Stimulated activated CD4-positive, alpha-beta T cell treated with anti-CD3 and anti-CD28 coated beads, Interleukin-4, amount 100 ng/mL, for 24 hours (primary cell): ENCODE data around the gene NEFH.
A peak's percentile ranks its signal among the peaks of the same experiment; 100 is the strongest.
"Not testable (repeated sequence)": the region's sequence is repeated elsewhere in the genome, so short reads cannot be mapped to it uniquely, and the experiment has no call there.

Experiments
- DNase-seq: peaks from one replicate; pipeline ENCODE4 v3.0.0-alpha.2; 2020

Gene NEFH

DNA sequence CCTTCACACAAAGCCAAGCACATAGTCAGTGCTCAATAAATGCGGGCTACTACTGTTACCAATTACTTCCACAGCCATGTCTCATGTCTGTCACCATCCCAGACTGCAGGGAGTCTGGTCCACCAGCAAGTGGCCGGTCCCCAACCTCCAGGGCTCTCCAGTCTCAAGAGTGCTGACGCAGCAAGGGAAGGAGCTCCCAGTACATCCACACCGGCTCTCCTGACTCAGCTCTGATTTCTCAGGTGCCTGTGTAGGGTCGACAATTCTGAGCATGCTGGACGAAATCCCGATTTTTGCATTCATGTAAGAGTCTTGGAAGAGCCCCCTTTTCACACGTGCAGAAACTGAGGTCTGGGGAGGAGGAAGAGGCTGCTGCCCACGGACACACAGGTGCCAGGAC is 10.3 kb upstream of the NEFH start:
- no peak for DNase-seq

DNA sequence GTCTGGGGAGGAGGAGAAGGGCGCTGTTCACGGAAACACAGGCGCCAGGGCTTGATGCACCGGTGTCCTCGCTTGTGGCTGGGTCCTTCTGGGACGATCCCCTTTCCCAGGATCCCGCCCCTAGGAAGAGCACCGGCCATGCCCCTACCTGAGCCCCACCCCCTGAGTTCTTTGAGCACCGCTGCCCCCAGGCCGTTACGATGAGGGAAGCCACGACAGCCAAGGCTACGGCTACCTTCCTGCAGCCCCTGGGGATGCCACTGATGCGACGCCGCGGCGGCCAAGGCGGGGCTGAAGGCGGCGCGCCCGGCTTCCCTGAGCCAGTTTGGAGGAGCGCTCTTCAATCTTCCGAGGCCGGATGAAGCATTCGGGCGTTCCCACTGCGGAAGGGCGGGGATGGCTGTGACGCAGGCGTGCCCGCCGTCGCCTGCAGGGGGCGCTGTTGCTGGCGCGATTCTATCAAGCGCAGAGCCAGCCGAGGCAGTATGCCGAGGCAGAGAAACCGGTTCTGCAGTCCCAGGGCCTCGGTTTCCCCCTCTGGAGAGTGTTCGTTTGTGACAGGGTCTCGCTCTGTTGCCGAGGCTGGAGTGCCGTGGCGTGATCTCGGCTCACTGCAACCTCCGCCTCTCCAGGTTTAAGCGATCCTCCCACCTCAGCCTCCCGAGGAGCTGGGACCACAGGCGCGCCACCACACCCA is 9.7 kb upstream of the NEFH start:
- peak; percentile 80 for DNase-seq

DNA sequence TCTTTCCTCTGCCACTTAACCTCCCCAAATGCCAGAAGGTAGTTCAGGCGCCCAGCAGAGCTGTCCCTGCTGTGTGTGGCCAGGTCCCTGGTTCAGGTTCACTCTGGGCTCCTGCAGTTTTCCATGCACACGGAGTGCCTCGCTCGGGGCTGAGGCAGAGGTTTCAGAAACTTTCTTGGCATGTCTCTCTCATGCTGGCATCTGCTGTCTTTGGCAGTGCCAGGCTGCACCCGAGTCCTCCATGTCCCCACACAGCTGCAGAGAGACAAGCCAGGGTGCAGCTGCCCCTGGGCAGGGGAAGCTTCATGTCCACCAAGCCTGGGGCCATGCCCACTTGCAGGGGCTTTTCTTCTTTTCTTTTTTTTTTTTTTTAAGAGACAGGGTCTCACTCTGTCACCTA is 7.0 kb upstream of the NEFH start:
- DNase-seq, result no peak

DNA sequence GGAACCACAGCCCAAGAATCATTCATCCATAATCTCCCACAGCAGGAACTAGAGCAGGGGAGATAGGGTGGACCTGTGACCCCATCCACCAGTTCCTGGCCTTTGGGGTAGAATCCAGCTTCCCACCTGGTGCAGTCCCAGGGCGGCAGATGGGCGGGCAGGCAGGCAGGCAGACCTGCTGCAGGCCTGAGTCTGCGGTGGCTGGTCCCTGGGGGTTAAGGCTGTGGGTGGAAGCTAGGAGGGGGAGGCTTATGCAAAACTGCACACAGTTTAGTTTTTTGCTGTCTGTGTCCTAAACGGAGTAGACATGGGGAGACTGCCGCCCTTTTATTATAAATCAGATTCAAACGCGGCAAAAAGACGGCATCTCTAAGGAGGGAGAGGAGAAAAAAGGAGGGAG is 4.5 kb upstream of the NEFH start:
- DNase-seq, result no peak

DNA sequence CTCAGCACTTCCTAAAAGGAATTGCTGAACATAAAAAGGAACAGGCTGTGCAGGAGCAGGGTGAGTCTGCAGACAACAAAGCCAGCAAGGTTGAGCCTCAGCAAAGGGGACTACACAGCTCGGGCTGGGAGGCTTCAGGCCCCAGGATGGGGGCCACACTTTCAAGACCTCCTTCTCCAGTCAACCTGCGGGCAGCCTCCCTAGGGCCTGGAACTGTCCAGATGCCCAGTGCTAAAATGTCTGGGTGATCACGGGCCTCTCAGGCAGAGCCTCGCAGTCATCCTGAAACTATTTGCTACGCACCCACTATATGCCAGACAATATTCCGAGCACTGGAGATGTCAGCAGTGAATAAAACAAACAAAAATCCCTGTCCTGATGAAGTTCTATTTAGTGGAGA is 3.9 kb upstream of the NEFH start:
- no peak for DNase-seq

DNA sequence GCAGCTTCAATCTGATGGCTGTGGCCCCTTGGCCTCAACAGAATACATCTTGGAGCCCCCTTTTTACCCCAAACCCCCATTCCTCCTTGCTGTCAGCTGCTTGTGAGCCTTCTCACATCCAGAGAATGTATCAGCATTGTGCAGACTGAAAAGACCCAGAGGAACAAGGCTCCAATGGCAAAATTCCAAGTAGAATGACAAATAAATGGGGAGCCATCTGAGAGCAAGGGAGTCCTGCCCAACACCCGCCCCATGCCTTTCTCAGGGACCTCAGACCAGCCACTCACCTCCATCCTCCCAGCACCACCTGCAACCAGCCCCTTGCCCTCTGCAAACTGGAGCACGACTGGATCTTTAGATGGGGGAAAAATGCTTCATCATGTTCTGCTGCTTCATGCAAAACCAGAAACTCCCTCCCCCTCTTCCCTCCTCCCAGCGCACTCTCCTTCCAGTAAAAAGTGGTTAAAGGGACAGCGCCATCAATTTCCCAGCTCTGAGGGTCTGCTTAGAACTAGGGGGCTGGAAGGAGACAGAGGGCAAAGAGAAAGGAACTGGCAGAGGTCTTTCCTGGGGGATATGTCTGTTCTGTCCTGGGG is 2.2 kb upstream of the NEFH start:
- DNase-seq, result no peak

DNA sequence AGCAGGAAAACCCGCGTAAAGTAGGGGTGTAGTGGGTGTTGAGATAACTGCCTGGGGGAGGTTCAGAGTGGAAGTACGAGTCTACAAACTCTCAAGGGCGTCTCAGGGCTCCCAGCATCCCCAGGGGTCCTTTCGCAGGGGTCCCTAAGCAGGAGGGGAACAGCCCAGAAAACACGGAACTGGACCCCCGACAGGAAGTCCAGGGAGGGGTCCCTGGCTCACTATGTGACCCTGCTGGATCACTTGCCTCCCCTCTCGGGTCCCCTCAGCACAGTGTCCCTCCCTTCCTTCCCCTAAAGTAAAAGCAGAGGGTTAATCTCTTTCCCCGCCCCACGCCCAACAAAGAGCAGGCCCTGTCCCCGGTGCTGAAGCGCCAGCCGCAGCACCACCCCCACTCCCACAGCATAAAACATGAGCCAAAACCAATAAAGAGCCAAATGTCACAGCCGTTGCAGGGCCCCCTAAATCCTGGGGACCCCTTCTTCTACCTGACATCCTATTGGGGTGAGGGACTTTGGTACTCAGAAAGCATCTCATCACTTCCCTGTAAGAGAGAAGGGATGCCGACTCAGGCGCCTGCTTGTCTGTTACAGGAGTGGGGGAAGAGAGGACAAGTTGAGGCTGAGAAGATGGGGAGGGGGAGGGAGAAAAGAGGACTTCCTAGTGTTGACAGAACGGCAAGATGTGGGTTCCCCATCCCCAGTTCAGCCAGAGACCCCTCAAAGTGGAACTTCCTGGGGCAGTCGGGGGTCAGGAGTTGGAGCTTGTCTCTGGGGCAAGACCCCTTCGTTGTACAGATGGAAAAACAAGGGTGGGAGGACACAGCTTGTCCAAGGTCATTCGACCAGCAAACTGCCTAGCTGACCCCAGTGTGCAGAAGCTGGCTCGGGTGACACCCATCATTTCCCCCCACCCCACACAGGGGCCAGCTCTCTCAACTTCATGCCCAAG is 1.4 kb upstream of the NEFH start:
- DNase-seq, result peak; percentile 17

DNA sequence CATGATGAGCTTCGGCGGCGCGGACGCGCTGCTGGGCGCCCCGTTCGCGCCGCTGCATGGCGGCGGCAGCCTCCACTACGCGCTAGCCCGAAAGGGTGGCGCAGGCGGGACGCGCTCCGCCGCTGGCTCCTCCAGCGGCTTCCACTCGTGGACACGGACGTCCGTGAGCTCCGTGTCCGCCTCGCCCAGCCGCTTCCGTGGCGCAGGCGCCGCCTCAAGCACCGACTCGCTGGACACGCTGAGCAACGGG is 169 bp downstream of the NEFH start:
- no peak for DNase-seq

DNA sequence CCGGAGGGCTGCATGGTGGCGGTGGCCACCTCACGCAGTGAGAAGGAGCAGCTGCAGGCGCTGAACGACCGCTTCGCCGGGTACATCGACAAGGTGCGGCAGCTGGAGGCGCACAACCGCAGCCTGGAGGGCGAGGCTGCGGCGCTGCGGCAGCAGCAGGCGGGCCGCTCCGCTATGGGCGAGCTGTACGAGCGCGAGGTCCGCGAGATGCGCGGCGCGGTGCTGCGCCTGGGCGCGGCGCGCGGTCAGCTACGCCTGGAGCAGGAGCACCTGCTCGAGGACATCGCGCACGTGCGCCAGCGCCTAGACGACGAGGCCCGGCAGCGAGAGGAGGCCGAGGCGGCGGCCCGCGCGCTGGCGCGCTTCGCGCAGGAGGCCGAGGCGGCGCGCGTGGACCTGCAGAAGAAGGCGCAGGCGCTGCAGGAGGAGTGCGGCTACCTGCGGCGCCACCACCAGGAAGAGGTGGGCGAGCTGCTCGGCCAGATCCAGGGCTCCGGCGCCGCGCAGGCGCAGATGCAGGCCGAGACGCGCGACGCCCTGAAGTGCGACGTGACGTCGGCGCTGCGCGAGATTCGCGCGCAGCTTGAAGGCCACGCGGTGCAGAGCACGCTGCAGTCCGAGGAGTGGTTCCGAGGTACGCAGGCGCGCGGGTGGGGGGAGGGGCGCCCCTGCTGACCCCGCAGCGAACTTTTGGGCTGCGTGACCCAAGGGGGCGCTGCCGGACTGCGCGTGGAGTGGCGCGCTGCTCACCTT is 670 bp downstream of the NEFH start:
- peak; percentile 26 for DNase-seq

DNA sequence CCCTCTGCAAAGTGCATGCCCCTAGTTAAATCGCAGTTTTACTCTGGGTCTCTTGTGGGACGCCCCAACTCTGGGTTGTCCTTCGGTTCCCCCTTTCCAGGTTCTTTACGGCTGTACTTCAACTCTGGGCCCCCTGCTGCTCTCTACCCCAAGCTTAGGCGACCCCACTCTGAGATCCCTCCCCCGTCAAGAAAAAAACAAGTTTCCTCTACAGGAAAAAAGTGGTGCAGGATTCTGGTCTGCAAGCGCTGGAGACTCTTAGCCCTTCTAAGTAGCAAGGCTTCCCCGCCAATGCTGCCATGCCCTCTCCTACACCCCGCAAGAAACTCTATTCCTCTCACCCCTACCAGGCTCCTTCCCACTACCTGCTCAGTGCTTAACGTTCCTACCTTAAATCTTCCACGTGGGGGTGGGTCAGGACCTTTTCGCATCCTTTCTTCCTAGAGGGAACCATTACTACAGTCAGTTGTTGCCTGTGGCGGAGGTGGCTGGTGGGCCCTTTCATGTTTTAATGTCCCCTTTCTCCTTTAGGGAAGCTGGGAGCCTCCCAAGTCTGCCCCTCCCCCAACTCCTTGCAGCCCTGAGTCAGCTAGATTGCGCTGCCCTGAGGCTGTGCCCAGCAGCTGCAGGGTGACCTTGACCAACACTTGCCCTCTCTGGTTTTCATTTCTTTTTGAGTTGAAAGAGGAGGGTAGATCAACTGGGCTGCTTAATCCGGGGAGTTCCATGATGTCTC is 1.4 kb downstream of the NEFH start:
- no peak for DNase-seq

DNA sequence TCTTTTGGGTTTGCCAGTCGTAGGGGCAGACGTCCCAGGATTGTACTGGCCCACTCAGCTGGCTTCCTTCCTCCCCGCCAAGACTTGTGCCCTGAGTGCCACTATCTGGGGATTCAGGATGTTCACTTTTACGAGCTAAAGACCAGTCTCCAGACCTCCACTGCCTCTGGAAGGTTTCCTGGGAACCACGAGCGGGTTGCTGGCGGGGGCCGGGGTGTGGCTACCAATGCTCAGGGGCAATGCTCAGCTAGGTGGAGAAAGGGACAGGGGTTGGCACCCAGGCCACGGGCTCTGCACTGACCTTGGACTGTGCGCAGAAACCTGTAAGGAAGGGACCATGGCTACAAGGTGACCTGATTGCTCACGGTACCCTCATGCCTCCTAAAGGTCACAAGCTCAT is 2.2 kb downstream of the NEFH start:
- DNase-seq, result no peak

DNA sequence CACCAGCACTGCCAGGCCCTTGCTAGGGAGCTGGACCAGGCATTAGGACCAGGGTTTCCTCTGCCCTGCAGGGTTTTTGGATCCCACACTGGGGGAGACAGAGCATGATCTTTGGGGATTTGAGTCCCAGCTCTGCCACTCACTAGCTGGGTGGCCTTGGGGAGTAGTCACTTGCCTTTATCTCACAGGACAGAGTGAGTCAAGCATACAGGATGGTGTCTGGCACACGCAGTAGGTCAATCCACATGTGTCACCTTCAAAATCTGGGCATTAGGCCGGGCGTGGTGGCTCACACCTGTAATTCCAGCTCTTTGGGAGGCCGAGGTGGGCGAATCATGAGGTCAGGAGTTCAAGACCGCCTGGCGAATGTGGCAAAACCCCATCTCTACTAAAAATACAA is 2.7 kb downstream of the NEFH start:
- DNase-seq, result no peak

DNA sequence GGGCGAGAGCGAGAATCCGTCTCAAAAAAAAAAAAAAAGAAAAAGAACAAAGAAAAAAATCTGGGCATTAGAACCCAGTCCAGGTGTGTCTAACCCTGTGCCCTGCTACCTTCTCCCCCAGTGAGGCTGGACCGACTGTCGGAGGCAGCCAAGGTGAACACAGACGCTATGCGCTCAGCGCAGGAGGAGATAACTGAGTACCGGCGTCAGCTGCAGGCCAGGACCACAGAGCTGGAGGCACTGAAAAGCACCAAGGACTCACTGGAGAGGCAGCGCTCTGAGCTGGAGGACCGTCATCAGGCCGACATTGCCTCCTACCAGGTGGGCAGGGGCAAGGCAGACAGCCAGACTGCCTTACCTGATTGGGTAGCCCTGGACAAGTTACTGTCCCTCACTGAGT is 3.2 kb downstream of the NEFH start:
- DNase-seq, result no peak

DNA sequence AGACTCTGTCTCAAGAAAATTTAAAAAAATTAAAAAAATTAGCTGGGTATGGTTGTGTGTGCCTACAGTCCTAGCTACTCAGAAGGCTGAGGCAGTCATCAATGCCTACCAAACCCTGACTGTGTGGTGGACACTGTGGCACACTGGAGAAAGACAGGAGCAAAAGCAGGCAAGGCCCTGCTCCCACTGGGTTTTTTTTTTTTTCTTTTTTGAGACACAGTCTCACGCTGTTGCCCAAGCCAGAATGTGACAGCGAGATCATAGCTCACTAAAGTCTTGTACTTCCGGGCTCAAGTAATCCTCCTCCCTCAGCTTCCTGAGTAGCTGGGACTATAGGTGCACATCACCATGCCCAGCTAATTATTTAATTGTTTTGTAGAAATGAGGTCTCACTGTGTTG is 4.6 kb downstream of the NEFH start:
- no peak for DNase-seq

DNA sequence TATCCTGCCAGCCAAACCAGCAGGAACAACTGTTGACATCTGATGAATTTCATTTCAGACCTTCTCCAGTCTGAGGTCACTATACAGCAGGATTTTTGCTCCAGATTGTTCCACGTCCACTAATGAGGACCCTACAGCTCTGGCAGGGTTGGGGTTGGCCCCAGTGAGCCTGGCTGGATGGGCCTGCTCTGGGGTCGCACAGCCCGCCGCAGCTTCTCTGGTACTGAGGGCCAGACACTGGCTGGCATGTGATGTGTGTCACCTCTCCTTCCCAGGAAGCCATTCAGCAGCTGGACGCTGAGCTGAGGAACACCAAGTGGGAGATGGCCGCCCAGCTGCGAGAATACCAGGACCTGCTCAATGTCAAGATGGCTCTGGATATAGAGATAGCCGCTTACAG is 5.4 kb downstream of the NEFH start:
- no peak for DNase-seq

DNA sequence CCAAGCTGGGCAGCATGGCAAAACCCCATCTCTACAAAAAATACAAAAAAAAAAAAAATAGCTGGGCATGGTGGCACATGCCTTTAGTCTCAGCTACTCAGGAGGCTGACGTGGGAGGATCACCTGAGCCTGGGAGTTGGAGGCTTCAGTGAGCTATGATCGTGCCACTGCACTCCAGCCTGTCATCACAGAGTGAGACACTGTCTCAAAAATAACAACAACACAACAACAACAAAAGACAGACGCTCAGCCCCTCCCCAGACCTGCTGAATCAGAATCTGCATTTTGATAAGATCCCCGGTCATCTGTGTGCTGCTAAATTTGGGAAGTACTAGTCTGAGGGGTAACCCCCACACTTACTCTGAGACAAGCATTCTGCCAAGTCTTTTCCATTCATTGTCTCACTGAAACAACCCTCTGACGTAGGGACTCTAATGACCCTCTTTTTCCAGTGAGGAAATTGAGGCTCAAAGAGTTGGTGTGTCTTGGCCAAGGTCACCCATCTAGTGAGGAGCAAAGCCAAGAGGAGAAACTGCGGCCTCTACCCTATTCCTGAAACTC is 7.5 kb downstream of the NEFH start:
- DNase-seq, result no peak

DNA sequence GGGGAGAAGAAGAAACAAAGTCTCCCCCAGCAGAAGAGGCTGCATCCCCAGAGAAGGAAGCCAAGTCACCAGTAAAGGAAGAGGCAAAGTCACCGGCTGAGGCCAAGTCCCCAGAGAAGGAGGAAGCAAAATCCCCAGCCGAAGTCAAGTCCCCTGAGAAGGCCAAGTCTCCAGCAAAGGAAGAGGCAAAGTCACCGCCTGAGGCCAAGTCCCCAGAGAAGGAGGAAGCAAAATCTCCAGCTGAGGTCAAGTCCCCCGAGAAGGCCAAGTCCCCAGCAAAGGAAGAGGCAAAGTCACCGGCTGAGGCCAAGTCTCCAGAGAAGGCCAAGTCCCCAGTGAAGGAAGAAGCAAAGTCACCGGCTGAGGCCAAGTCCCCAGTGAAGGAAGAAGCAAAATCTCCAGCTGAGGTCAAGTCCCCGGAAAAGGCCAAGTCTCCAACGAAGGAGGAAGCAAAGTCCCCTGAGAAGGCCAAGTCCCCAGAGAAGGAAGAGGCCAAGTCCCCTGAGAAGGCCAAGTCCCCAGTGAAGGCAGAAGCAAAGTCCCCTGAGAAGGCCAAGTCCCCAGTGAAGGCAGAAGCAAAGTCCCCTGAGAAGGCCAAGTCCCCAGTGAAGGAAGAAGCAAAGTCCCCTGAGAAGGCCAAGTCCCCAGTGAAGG is 9.2 kb downstream of the NEFH start:
- DNase-seq, result not testable (repeated sequence)

DNA sequence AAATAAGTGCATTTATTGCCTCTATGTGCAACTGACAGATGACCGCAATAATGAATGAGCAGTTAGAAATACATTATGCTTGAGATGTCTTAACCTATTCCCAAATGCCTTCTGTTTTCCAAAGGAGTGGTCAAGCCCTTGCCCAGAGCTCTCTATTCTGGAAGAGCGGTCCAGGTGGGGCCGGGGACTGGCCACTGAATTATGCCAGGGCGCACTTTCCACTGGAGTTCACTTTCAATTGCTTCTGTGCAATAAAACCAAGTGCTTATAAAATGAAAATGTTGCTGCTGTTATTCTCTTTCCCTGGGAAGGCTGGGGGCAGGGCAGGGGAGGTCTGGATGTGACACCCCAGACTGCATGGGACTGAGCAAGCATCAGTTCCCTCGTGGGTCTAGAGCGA is 11.0 kb downstream of the NEFH start:
- no peak for DNase-seq

DNA sequence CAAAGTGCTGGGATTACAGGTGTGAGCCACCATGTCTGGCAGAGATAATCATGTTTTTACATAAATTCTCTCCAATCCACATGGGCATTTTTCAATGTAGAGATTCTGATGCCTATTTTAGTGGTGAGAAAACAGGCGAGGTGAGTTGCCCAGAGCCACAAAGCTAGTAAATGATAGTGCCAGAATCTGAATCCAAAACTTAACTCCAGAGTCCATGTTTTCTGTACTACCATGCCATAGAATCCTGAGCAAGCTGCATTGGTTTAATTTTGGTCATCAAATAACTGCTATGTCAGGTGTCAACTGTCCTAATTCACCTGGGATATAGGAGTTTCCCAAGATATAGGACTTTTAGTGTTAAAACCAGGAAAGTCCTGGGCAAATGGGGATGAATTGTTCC is 13.6 kb downstream of the NEFH start:
- no peak for DNase-seq

DNA sequence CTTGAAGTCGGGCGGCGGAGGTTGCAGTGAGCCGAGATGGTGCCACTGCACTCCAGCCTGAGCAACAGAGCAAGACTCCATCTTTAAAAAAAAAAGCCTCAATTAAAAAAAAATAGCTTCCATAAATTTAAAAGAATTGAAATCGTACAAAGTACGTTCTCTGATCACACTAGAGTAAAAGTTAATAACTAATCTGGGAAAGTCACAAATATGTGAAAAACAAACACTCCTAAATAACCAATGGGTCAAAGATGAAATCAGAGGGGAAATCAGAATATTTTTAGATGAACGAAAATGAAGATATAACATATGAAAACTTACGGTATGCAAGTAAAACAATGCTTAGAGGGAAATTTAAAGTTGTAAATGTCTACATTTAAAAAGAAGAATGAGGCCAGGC is 19.8 kb downstream of the NEFH start:
- no peak for DNase-seq

DNA sequence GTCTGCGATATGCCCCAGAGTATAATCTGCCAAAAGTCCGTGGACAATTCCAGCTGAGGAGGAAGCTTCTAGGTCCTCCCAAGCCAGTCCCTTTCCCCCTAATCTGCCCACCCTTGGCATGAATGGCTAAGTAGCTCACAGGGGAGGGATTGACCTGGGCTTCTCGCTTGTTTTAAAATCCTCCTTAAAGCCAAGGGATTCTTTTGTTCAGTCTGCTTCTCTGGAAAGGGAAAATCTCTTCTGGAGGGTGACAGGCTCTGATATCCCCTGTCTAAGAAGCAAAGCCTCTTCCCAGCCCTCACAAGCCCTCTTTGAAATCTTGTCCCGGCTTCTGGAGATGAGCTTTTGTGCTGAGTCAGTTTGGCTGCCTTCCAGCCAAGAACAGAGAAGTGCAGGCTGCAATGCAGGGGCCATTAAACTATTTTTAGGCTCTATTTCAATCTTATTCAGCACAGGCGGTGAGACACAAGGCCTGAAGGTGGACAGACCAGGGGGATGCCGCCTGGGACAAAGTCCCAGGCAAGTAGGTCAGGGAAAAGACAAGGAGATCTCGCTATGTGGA is 23.9 kb downstream of the NEFH start:
- DNase-seq, result no peak

DNA sequence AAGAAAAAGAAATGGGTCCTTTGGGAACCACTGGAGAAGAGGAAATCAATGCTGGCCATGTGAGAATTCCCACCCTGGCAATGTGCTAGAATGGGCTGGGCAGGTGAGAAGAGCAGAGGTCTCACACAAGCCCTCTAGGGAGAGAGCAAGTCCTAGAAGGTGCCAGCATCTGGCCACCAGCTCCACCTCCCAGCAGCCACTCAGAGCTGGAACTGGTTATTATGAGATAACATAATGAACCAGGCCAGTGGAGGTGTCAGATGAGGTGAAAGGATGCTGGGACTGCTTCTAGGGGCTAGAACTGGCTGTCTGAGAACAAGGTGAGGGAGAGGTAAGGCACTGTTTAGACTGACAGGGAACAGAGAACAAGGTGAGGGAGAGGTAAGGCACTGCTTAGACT is 29.3 kb downstream of the NEFH start:
- no peak for DNase-seq
